Measurements from ENCODE around the gene THY1. TPM values are rescaled to one million over a fixed set of nuclear protein-coding genes. Genes with fewer than 3 reads are reported as not detected.

Gene THY1
- total and polyA plus RNA-seq, 9 of the 15 experiments (the other 6 are each of a cell fraction or from before 2014, with no cell fraction given), result 0.07 to 0.40 (median 0.16) TPM; not detected in 5

GRCh38 chr11:119427279-119427678, 4.3 kb upstream of the THY1 start (continued):
- TF ChIP-seq, protein P1, sequence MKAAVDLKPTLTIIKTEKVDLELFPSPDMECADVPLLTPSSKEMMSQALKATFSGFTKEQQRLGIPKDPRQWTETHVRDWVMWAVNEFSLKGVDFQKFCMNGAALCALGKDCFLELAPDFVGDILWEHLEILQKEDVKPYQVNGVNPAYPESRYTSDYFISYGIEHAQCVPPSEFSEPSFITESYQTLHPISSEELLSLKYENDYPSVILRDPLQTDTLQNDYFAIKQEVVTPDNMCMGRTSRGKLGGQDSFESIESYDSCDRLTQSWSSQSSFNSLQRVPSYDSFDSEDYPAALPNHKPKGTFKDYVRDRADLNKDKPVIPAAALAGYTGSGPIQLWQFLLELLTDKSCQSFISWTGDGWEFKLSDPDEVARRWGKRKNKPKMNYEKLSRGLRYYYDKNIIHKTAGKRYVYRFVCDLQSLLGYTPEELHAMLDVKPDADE (conservative IDR thresholded peaks at IDR 0.05; ENCODE audit: control insufficient read depth, low read depth, low read length), result no peak
- TF ChIP-seq CEBPB (tag; IDR thresholded peaks at IDR 0.05) (peak; percentile 90), MTA3 (IDR thresholded peaks at IDR 0.05; ENCODE audit: borderline replicate concordance) (no peak), SAP30 (IDR thresholded peaks at IDR 0.05; ENCODE audit: borderline replicate concordance, insufficient read depth, low read depth, low read length, poor library complexity, severe bottlenecking) (no peak), ERF (CRISPR knock-in tag; IDR thresholded peaks at IDR 0.05) (no peak), CHCHD3 (CRISPR knock-in tag; IDR thresholded peaks at IDR 0.05) (no peak), ATF7 (IDR thresholded peaks at IDR 0.05) (peak; percentile 29; the same call in 1 of the 2 replicates), POLR3G (IDR thresholded peaks at IDR 0.05; ENCODE audit: extremely low read depth, insufficient read length, insufficient replicate concordance) (no peak), STAT5B (CRISPR knock-in tag; IDR thresholded peaks at IDR 0.05) (no peak), DNMT1 (IDR thresholded peaks at IDR 0.05) (no peak), NR0B1 (IDR thresholded peaks at IDR 0.05; ENCODE audit: partially characterized antibody) (no peak), USF2 (CRISPR knock-in tag; IDR thresholded peaks at IDR 0.05) (peak; percentile 88), HBP1 (CRISPR knock-in tag; IDR thresholded peaks at IDR 0.05) (no peak), ZEB2 (IDR thresholded peaks at IDR 0.05) (0 out of 2 replicates have a peak, but pooled peaks have one; percentile 27)
- TF ChIP-seq, protein P2, sequence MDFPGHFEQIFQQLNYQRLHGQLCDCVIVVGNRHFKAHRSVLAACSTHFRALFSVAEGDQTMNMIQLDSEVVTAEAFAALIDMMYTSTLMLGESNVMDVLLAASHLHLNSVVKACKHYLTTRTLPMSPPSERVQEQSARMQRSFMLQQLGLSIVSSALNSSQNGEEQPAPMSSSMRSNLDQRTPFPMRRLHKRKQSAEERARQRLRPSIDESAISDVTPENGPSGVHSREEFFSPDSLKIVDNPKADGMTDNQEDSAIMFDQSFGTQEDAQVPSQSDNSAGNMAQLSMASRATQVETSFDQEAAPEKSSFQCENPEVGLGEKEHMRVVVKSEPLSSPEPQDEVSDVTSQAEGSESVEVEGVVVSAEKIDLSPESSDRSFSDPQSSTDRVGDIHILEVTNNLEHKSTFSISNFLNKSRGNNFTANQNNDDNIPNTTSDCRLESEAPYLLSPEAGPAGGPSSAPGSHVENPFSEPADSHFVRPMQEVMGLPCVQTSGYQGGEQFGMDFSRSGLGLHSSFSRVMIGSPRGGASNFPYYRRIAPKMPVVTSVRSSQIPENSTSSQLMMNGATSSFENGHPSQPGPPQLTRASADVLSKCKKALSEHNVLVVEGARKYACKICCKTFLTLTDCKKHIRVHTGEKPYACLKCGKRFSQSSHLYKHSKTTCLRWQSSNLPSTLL (IDR thresholded peaks at IDR 0.05), result no peak
- TF ChIP-seq, protein P3, sequence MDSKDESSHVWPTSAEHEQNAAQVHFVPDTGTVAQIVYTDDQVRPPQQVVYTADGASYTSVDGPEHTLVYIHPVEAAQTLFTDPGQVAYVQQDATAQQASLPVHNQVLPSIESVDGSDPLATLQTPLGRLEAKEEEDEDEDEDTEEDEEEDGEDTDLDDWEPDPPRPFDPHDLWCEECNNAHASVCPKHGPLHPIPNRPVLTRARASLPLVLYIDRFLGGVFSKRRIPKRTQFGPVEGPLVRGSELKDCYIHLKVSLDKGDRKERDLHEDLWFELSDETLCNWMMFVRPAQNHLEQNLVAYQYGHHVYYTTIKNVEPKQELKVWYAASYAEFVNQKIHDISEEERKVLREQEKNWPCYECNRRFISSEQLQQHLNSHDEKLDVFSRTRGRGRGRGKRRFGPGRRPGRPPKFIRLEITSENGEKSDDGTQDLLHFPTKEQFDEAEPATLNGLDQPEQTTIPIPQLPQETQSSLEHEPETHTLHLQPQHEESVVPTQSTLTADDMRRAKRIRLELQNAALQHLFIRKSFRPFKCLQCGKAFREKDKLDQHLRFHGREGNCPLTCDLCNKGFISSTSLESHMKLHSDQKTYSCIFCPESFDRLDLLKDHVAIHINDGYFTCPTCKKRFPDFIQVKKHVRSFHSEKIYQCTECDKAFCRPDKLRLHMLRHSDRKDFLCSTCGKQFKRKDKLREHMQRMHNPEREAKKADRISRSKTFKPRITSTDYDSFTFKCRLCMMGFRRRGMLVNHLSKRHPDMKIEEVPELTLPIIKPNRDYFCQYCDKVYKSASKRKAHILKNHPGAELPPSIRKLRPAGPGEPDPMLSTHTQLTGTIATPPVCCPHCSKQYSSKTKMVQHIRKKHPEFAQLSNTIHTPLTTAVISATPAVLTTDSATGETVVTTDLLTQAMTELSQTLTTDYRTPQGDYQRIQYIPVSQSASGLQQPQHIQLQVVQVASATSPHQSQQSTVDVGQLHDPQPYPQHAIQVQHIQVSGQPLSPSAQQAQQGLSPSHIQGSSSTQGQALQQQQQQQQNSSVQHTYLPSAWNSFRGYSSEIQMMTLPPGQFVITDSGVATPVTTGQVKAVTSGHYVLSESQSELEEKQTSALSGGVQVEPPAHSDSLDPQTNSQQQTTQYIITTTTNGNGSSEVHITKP (IDR thresholded peaks at IDR 0.05; ENCODE audit: partially characterized antibody), result peak; percentile 24
